H1 (cell line): ENCODE results near the gene CDH8.

ENCODE experiments used
- EGR1 ChIP-seq: IDR thresholded peaks from 2 replicates; pipeline ENCODE4 v1.6.1; 2011; ENCODE audit warnings: low read depth, low read length, borderline replicate concordance
- KDM5A ChIP-seq: fragments of 200-600 bp; IDR thresholded peaks from 2 replicates; pipeline ENCODE4 v1.7.1; 2012; ENCODE audit warnings: mild to moderate bottlenecking, low read length, inconsistent platforms, mixed read lengths
- MAFK ChIP-seq: IDR thresholded peaks from 2 replicates; pipeline ENCODE4 v1.6.1; 2012; ENCODE audit warnings: low read depth, mild to moderate bottlenecking, improper control_type of control experiment, low read length
- POLR2AphosphoS5 ChIP-seq: IDR thresholded peaks from 2 replicates; pipeline ENCODE4 v1.6.1; 2011; ENCODE audit warnings: low read depth, low read length
- SIN3A ChIP-seq, 2 experiments: IDR thresholded peaks in 1 of 2; conservative IDR thresholded peaks in 1 of 2; 2 replicates each; pipeline ENCODE4 v1.6.1; 2011 to 2012; ENCODE audit warnings: low read length in 2 of 2, improper control_type of control experiment in 1 of 2, low read depth in 1 of 2, mild to moderate bottlenecking in 1 of 2
- SUZ12 ChIP-seq: fragments of 200-600 bp; sonication (generic); IDR thresholded peaks from 2 replicates; pipeline ENCODE4 v1.6.1; 2012; ENCODE audit warnings: mild to moderate bottlenecking, inconsistent platforms, low read length, moderate library complexity, mixed read lengths
- TF ChIP-seq, protein P1 (sequence below), 3 experiments: IDR thresholded peaks; 1 replicate in 2 of 3; 2 replicates in 1 of 3; pipeline versions ENCODE4 v1.5.1 to v1.6.1; 2011; ENCODE audit warnings: low read length in 3 of 3, mild to moderate bottlenecking in 3 of 3, inconsistent platforms in 2 of 3, low read depth in 1 of 3, moderate library complexity in 1 of 3; ENCODE audit not compliant: insufficient read depth in 1 of 3; ENCODE audit errors: control extremely low read depth in 1 of 3
- TF ChIP-seq, protein P2 (sequence below): IDR thresholded peaks from 2 replicates; pipeline ENCODE4 v1.6.1; 2012; ENCODE audit warnings: inconsistent platforms

DNA sequence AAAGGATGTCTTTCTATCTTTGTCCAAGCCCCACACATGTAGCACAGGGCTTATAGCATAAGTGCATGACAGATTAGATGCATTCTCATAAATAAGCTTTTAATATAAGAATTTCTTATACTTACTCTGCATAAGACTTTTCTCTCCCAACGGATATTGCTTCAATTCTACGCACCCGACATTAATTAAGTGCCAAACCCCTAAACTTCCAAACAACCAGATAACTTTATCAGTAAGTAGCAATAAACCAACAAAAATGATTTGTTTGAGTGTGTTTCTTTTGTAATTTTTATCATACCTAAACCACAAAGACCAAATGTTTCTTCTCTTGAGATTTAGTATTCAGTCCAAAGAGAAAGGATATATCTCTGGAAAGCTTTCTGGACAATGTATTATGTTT, 391.5 kb downstream of the CDH8 start:
- TF ChIP-seq SIN3A (conservative IDR thresholded peaks at IDR 0.05 in 1 of 2, IDR thresholded peaks at IDR 0.05 in 1 of 2; ENCODE audit: low read depth in 1 of 2, low read length in 2 of 2) (no peak), SUZ12 (no peak), POLR2AphosphoS5 (no peak), KDM5A (no peak), EGR1 (no peak), MAFK (no peak)
- TF ChIP-seq, protein P1, sequence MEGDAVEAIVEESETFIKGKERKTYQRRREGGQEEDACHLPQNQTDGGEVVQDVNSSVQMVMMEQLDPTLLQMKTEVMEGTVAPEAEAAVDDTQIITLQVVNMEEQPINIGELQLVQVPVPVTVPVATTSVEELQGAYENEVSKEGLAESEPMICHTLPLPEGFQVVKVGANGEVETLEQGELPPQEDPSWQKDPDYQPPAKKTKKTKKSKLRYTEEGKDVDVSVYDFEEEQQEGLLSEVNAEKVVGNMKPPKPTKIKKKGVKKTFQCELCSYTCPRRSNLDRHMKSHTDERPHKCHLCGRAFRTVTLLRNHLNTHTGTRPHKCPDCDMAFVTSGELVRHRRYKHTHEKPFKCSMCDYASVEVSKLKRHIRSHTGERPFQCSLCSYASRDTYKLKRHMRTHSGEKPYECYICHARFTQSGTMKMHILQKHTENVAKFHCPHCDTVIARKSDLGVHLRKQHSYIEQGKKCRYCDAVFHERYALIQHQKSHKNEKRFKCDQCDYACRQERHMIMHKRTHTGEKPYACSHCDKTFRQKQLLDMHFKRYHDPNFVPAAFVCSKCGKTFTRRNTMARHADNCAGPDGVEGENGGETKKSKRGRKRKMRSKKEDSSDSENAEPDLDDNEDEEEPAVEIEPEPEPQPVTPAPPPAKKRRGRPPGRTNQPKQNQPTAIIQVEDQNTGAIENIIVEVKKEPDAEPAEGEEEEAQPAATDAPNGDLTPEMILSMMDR (IDR thresholded peaks at IDR 0.05; ENCODE audit: control extremely low read depth in 1 of 3, insufficient read depth in 1 of 3, low read depth in 1 of 3, low read length in 3 of 3) = no peak
- TF ChIP-seq, protein P2, sequence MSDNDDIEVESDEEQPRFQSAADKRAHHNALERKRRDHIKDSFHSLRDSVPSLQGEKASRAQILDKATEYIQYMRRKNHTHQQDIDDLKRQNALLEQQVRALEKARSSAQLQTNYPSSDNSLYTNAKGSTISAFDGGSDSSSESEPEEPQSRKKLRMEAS = no peak
